Stimulated activated CD4-positive, alpha-beta T cell treated with anti-CD3 and anti-CD28 coated beads, Interleukin-12 subunit alpha, Interleukin-12 subunit beta, amount 100 ng/mL, for 24 hours (primary cell): ENCODE measurements around the gene THRB.

Source experiments
- DNase-seq, 2 experiments: peaks; one replicate each; pipeline ENCODE4 v3.0.0-alpha.2; 2020; ENCODE audit warnings: low read depth in 2 of 2

THRB gene

GRCh38 chr3:24311881-24312280 is 182.8 kb downstream of the THRB start:
- no peak for DNase-seq

GRCh38 chr3:24310887-24311286 is 183.8 kb downstream of the THRB start:
- DNase-seq: no peak

- no peak for DNase-seq
Measured at GRCh38 chr3:24306518-24306917, 188.1 kb downstream of the THRB start.

- DNase-seq: no peak
Measured at GRCh38 chr3:24305795-24306467, 188.7 kb downstream of the THRB start.

GRCh38 chr3:24303057-24303754 is 191.4 kb downstream of the THRB start:
- no peak for DNase-seq

- no peak for DNase-seq
Measured at GRCh38 chr3:24302396-24302795, 192.3 kb downstream of the THRB start.

- no peak for DNase-seq
Measured at GRCh38 chr3:24300949-24301348, 193.7 kb downstream of the THRB start.

- no peak for DNase-seq
Measured at GRCh38 chr3:24299806-24300626, 194.6 kb downstream of the THRB start.

GRCh38 chr3:24299246-24299805 is 195.3 kb downstream of the THRB start:
- no peak for DNase-seq

- DNase-seq: no peak
Measured at GRCh38 chr3:24296441-24297205, 198.0 kb downstream of the THRB start.

- no peak for DNase-seq
Measured at GRCh38 chr3:24294150-24294549, 200.5 kb downstream of the THRB start.

GRCh38 chr3:24291646-24292045 is 203.0 kb downstream of the THRB start:
- no peak for DNase-seq

- DNase-seq: no peak
Measured at GRCh38 chr3:24290596-24290995, 204.1 kb downstream of the THRB start.

- no peak for DNase-seq
Measured at GRCh38 chr3:24288496-24289236, 206.0 kb downstream of the THRB start.

GRCh38 chr3:24287755-24288450 is 206.7 kb downstream of the THRB start:
- DNase-seq: no peak

GRCh38 chr3:24286405-24286804 is 208.2 kb downstream of the THRB start:
- DNase-seq: no peak

GRCh38 chr3:24278543-24278942 is 216.1 kb downstream of the THRB start:
- DNase-seq: no peak

GRCh38 chr3:24273491-24273890 is 221.2 kb downstream of the THRB start:
- no peak for DNase-seq

- no peak for DNase-seq
Measured at GRCh38 chr3:24272875-24273274, 221.8 kb downstream of the THRB start.

GRCh38 chr3:24272408-24272807 is 222.2 kb downstream of the THRB start:
- no peak for DNase-seq
